ENCODE data around the gene MBNL3. TPM values are rescaled to one million over a fixed set of nuclear protein-coding genes. Genes with fewer than 3 reads are reported as not detected.

The MBNL3 gene
- polyA plus RNA-seq, 1 of the 3 experiments (the other 2 are of a cell fraction) = 0.21 TPM

DNA sequence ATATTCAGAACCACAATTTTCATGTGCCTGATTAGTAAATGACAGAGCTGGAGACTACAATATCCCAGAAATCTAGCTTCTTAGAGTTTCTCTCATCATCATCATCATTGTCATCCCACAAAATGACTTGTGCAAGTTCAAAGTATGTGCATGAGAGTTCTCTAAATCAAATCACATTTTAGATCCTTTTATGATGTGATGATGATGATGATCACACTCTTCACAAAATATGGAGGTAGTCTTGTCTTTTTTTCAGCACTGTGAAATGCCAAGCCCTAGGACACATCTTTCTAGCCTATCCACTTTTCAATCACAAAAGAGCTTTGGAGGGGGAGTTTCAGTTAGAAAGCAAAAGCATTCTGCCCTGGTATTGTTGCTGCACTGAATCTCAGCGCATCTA lies 7.4 kb downstream of the MBNL3 start:
- no peak overlapping the region for H3K4me3 ChIP-seq (ENCODE audit: low read depth in 2 of 2, low read length in 1 of 2)
- H3K4me2 ChIP-seq = no peak overlapping the region
- DNase-seq = no peak
- H3F3A ChIP-seq (replicated peaks; ENCODE audit: insufficient read depth) = no peaks in the 10 kb centered on the region
- no peaks in the 10 kb centered on the region for H3K36me3 ChIP-seq (replicated peaks in 1 of 2; ENCODE audit: control insufficient read depth in 1 of 2, insufficient read depth in 2 of 2, low read length in 1 of 2)
- H3K9me3 ChIP-seq = no peaks in the 10 kb centered on the region
- H4K20me1 ChIP-seq (ENCODE audit: insufficient read depth) = no peaks in the 10 kb centered on the region
- CTCF ChIA-PET = no interaction called here
- H3K79me2 ChIP-seq (ENCODE audit: insufficient read depth) = no peaks in the 10 kb centered on the region
- no peak overlapping the region for H2AFZ ChIP-seq (ENCODE audit: low read depth)
- peaks cover 0 to 4% of the 10 kb centered on the region in 2 experiments; a peak in 2 of 4 replicates for H3K4me1 ChIP-seq (ENCODE audit: control insufficient read depth in 1 of 2, insufficient read depth in 2 of 2, low read depth in 1 of 2, low read length in 1 of 2)
- WGBS (ENCODE audit: low lambda C conversion rate) = 57% methylated on average over 1 of the region's 1 CpG
- H3K9ac ChIP-seq = no peak overlapping the region
- POLR2A ChIA-PET = no interaction called here
- H3K9me2 ChIP-seq = no peaks in the 10 kb centered on the region
- H3K27ac ChIP-seq (ENCODE audit: low read depth in 2 of 2, low read length in 1 of 2) = no peak overlapping the region; a peak in 1 of 4 replicates
- TF ChIP-seq TCF12 (IDR thresholded peaks at IDR 0.05) = no peak
- TF ChIP-seq, protein P1, sequence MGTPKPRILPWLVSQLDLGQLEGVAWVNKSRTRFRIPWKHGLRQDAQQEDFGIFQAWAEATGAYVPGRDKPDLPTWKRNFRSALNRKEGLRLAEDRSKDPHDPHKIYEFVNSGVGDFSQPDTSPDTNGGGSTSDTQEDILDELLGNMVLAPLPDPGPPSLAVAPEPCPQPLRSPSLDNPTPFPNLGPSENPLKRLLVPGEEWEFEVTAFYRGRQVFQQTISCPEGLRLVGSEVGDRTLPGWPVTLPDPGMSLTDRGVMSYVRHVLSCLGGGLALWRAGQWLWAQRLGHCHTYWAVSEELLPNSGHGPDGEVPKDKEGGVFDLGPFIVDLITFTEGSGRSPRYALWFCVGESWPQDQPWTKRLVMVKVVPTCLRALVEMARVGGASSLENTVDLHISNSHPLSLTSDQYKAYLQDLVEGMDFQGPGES (IDR thresholded peaks at IDR 0.05; ENCODE audit: low read depth, low read length) = no peak
- TF ChIP-seq FOXJ3 (CRISPR knock-in tag; IDR thresholded peaks at IDR 0.05) = no peak
- TF ChIP-seq, protein P2, sequence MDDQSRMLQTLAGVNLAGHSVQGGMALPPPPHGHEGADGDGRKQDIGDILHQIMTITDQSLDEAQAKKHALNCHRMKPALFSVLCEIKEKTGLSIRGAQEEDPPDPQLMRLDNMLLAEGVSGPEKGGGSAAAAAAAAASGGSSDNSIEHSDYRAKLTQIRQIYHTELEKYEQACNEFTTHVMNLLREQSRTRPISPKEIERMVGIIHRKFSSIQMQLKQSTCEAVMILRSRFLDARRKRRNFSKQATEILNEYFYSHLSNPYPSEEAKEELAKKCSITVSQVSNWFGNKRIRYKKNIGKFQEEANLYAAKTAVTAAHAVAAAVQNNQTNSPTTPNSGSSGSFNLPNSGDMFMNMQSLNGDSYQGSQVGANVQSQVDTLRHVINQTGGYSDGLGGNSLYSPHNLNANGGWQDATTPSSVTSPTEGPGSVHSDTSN (IDR thresholded peaks at IDR 0.05) = no peak
- TF ChIP-seq EZH2phosphoT487 (IDR thresholded peaks at IDR 0.05; ENCODE audit: borderline replicate concordance, low read depth) = no peak
- TF ChIP-seq FOXM1 (IDR thresholded peaks at IDR 0.05; ENCODE audit: low read depth) = no peak
- TF ChIP-seq CHD2 (IDR thresholded peaks at IDR 0.05; ENCODE audit: low read length, partially characterized antibody) = no peak
- TF ChIP-seq TEAD4 (IDR thresholded peaks at IDR 0.05; ENCODE audit: borderline replicate concordance, insufficient read depth) = no peak
- TF ChIP-seq RCOR1 (IDR thresholded peaks at IDR 0.05; ENCODE audit: low read length) = no peak
- TF ChIP-seq SMC3 (IDR thresholded peaks at IDR 0.05; ENCODE audit: low read depth, low read length) = no peak
- no peak for TF ChIP-seq POLR2AphosphoS5 (IDR thresholded peaks at IDR 0.05; ENCODE audit: low read depth, low read length)
- TF ChIP-seq MXI1 (IDR thresholded peaks at IDR 0.05; ENCODE audit: low read depth, low read length) = no peak
- TF ChIP-seq YY1 (IDR thresholded peaks at IDR 0.05; ENCODE audit: low read depth) = no peak
- no peak for TF ChIP-seq RFX5 (IDR thresholded peaks at IDR 0.05; ENCODE audit: low read length)
- TF ChIP-seq USF2 (IDR thresholded peaks at IDR 0.05; ENCODE audit: borderline replicate concordance, low read depth, low read length) = no peak
- no peak for TF ChIP-seq EP300 (IDR thresholded peaks at IDR 0.05; ENCODE audit: borderline replicate concordance in 1 of 2, low read depth in 1 of 2, low read length in 1 of 2)
- no peak for TF ChIP-seq TAF1 (IDR thresholded peaks at IDR 0.05; ENCODE audit: borderline replicate concordance, low read depth, low read length)
- no peak for TF ChIP-seq FOSL2 (IDR thresholded peaks at IDR 0.05; ENCODE audit: borderline replicate concordance, low read depth)
- H3K27me3 ChIP-seq (ENCODE audit: insufficient read depth) = no peaks in the 10 kb centered on the region; the same call in 1 of the 2 replicates
